ENCODE data around the gene HSD17B1. TPM values are rescaled to one million over a fixed set of nuclear protein-coding genes. Genes with fewer than 3 reads are reported as not detected.

The HSD17B1 gene
- total and polyA plus RNA-seq, 2 of the 13 experiments (the other 11 are each of a cell fraction or from before 2014, with no cell fraction given) = 0.54 to 0.93 TPM

- TF ChIP-seq, protein P1, sequence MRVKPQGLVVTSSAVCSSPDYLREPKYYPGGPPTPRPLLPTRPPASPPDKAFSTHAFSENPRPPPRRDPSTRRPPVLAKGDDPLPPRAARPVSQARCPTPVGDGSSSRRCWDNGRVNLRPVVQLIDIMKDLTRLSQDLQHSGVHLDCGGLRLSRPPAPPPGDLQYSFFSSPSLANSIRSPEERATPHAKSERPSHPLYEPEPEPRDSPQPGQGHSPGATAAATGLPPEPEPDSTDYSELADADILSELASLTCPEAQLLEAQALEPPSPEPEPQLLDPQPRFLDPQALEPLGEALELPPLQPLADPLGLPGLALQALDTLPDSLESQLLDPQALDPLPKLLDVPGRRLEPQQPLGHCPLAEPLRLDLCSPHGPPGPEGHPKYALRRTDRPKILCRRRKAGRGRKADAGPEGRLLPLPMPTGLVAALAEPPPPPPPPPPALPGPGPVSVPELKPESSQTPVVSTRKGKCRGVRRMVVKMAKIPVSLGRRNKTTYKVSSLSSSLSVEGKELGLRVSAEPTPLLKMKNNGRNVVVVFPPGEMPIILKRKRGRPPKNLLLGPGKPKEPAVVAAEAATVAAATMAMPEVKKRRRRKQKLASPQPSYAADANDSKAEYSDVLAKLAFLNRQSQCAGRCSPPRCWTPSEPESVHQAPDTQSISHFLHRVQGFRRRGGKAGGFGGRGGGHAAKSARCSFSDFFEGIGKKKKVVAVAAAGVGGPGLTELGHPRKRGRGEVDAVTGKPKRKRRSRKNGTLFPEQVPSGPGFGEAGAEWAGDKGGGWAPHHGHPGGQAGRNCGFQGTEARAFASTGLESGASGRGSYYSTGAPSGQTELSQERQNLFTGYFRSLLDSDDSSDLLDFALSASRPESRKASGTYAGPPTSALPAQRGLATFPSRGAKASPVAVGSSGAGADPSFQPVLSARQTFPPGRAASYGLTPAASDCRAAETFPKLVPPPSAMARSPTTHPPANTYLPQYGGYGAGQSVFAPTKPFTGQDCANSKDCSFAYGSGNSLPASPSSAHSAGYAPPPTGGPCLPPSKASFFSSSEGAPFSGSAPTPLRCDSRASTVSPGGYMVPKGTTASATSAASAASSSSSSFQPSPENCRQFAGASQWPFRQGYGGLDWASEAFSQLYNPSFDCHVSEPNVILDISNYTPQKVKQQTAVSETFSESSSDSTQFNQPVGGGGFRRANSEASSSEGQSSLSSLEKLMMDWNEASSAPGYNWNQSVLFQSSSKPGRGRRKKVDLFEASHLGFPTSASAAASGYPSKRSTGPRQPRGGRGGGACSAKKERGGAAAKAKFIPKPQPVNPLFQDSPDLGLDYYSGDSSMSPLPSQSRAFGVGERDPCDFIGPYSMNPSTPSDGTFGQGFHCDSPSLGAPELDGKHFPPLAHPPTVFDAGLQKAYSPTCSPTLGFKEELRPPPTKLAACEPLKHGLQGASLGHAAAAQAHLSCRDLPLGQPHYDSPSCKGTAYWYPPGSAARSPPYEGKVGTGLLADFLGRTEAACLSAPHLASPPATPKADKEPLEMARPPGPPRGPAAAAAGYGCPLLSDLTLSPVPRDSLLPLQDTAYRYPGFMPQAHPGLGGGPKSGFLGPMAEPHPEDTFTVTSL (CRISPR knock-in tag; IDR thresholded peaks at IDR 0.05; ENCODE audit: borderline replicate concordance) = peak; percentile 54; the same call in 1 of the 2 replicates
- TF ChIP-seq WIZ (CRISPR knock-in tag; IDR thresholded peaks at IDR 0.05) = peak; percentile 82
- peak; percentile 68 for TF ChIP-seq PPARG (CRISPR knock-in tag; conservative IDR thresholded peaks at IDR 0.05)
- TF ChIP-seq ZNF136 (CRISPR knock-in tag; IDR thresholded peaks at IDR 0.05; ENCODE audit: low read depth) = no peak; the same call in 1 of the 2 replicates
- TF ChIP-seq, protein P2, sequence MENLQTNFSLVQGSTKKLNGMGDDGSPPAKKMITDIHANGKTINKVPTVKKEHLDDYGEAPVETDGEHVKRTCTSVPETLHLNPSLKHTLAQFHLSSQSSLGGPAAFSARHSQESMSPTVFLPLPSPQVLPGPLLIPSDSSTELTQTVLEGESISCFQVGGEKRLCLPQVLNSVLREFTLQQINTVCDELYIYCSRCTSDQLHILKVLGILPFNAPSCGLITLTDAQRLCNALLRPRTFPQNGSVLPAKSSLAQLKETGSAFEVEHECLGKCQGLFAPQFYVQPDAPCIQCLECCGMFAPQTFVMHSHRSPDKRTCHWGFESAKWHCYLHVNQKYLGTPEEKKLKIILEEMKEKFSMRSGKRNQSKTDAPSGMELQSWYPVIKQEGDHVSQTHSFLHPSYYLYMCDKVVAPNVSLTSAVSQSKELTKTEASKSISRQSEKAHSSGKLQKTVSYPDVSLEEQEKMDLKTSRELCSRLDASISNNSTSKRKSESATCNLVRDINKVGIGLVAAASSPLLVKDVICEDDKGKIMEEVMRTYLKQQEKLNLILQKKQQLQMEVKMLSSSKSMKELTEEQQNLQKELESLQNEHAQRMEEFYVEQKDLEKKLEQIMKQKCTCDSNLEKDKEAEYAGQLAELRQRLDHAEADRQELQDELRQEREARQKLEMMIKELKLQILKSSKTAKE (CRISPR knock-in tag; IDR thresholded peaks at IDR 0.05; ENCODE audit: borderline replicate concordance) = peak; percentile 45; the same call in 1 of the 2 replicates
- peak; percentile 35; the same call in 1 of the 2 replicates for TF ChIP-seq TP53 (CRISPR knock-in tag; conservative IDR thresholded peaks at IDR 0.05)
- TF ChIP-seq, protein P3, sequence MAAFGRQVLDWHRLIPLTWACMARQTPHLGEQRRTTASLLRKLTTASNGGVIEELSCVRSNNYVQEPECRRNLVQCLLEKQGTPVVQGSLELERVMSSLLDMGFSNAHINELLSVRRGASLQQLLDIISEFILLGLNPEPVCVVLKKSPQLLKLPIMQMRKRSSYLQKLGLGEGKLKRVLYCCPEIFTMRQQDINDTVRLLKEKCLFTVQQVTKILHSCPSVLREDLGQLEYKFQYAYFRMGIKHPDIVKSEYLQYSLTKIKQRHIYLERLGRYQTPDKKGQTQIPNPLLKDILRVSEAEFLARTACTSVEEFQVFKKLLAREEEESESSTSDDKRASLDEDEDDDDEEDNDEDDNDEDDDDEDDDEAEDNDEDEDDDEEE (CRISPR knock-in tag; IDR thresholded peaks at IDR 0.05) = 0 out of 2 replicates have a peak, but pooled peaks have one; percentile 7
- peak; percentile 94; the same call in 1 of the 2 replicates for TF ChIP-seq ZNF33A (CRISPR knock-in tag; IDR thresholded peaks at IDR 0.05; ENCODE audit: borderline replicate concordance)
- TF ChIP-seq, protein P4, sequence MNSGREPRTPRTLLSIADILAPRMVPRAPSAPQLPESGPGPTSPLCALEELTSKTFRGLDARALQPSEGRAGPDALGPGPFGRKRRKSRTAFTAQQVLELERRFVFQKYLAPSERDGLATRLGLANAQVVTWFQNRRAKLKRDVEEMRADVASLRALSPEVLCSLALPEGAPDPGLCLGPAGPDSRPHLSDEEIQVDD (CRISPR knock-in tag; IDR thresholded peaks at IDR 0.05; ENCODE audit: borderline replicate concordance) = no peak
- TF ChIP-seq CTCF (CRISPR knock-in tag; IDR thresholded peaks at IDR 0.05) = peak; percentile 30; the same call in 1 of the 2 replicates
- TF ChIP-seq, protein P5, sequence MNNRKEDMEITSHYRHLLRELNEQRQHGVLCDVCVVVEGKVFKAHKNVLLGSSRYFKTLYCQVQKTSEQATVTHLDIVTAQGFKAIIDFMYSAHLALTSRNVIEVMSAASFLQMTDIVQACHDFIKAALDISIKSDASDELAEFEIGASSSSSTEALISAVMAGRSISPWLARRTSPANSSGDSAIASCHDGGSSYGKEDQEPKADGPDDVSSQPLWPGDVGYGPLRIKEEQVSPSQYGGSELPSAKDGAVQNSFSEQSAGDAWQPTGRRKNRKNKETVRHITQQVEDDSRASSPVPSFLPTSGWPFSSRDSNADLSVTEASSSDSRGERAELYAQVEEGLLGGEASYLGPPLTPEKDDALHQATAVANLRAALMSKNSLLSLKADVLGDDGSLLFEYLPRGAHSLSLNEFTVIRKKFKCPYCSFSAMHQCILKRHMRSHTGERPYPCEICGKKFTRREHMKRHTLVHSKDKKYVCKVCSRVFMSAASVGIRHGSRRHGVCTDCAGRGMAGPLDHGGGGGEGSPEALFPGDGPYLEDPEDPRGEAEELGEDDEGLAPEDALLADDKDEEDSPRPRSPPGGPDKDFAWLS (CRISPR knock-in tag; IDR thresholded peaks at IDR 0.05; ENCODE audit: borderline replicate concordance) = 0 out of 2 replicates have a peak, but pooled peaks have one; percentile 17
- peak; percentile 80; the same call in 1 of the 2 replicates for TF ChIP-seq ZNF44 (CRISPR knock-in tag; IDR thresholded peaks at IDR 0.05)
- TF ChIP-seq ZNF335 (CRISPR knock-in tag; IDR thresholded peaks at IDR 0.05) = 0 out of 2 replicates have a peak, but pooled peaks have one; percentile 53
Measured at GRCh38 chr17:42535155-42536047, 17.3 kb upstream of the HSD17B1 start (continued).
